ENCODE results near the gene ASGR2.
A peak's percentile ranks its signal among the peaks of the same experiment; 100 is the strongest.
"Not testable (repeated sequence)": the region's sequence is repeated elsewhere in the genome, so short reads cannot be mapped to it uniquely, and the experiment has no call there.

ASGR2 gene

GRCh38 chr17:7114241-7114874 lies at the start of gene ASGR2:
TSS of gene ASGR2 (minus strand) at chr17:7114822. CDS start at chr17:7114240, 582 bp downstream.
- no peak for DNase-seq

GRCh38 chr17:7159571-7159970 lies 44.9 kb upstream of the ASGR2 start:
- not testable (repeated sequence) for DNase-seq

GRCh38 chr17:7158424-7158823 lies 43.8 kb upstream of the ASGR2 start:
- DNase-seq, result not testable (repeated sequence)

- DNase-seq, result no peak
Measured at GRCh38 chr17:7156342-7156940, 41.8 kb upstream of the ASGR2 start.

GRCh38 chr17:7147772-7148171 lies 33.1 kb upstream of the ASGR2 start:
- no peak for DNase-seq

GRCh38 chr17:7146115-7146514 lies 31.5 kb upstream of the ASGR2 start:
- DNase-seq, result no peak

GRCh38 chr17:7144213-7144612 lies 29.6 kb upstream of the ASGR2 start:
- no peak for DNase-seq

GRCh38 chr17:7141824-7142223 lies 27.2 kb upstream of the ASGR2 start:
- DNase-seq, result no peak

- no peak for DNase-seq
Measured at GRCh38 chr17:7139400-7139799, 24.8 kb upstream of the ASGR2 start.

GRCh38 chr17:7138800-7139381 lies 24.3 kb upstream of the ASGR2 start:
- DNase-seq, result no peak

- DNase-seq, result no peak
Measured at GRCh38 chr17:7137171-7137943, 22.7 kb upstream of the ASGR2 start.

GRCh38 chr17:7136266-7136877 lies 21.8 kb upstream of the ASGR2 start:
- peak in 1 of 2 experiments; percentile 27 for DNase-seq

GRCh38 chr17:7133916-7134315 lies 19.3 kb upstream of the ASGR2 start:
- no peak for DNase-seq

- DNase-seq, result no peak
Measured at GRCh38 chr17:7133424-7133823, 18.8 kb upstream of the ASGR2 start.

GRCh38 chr17:7132511-7133094 lies 18.0 kb upstream of the ASGR2 start:
- DNase-seq, result no peak

- DNase-seq, result no peak
Measured at GRCh38 chr17:7131423-7131791, 16.8 kb upstream of the ASGR2 start.

GRCh38 chr17:7130621-7131422 lies 16.2 kb upstream of the ASGR2 start:
- no peak for DNase-seq

GRCh38 chr17:7129311-7129710 lies 14.7 kb upstream of the ASGR2 start:
- no peak for DNase-seq

- no peak for DNase-seq
Measured at GRCh38 chr17:7128160-7128559, 13.5 kb upstream of the ASGR2 start.

GRCh38 chr17:7127501-7127900 lies 12.9 kb upstream of the ASGR2 start:
- DNase-seq, result not testable (repeated sequence)

GRCh38 chr17:7126386-7126785 lies 11.8 kb upstream of the ASGR2 start:
- not testable (repeated sequence) for DNase-seq

GRCh38 chr17:7124923-7125322 lies 10.3 kb upstream of the ASGR2 start:
- no peak for DNase-seq
